ENCODE data around the gene CARS2.

GRCh38 chr13:110641055-110642015 is 64.6 kb downstream of the CARS2 start:
- TF ChIP-seq CTCF (IDR thresholded peaks at IDR 0.05) (no peak), POLR2A (IDR thresholded peaks at IDR 0.05) (no peak)
